GM15510 (cell line): Measurements from ENCODE around the gene INTS7.

Source experiments
- POLR2A ChIP-seq: IDR thresholded peaks from 3 replicates; pipeline ENCODE4 v1.6.1; 2011; ENCODE audit warnings: borderline replicate concordance; ENCODE audit not compliant: insufficient read length; ENCODE audit errors: extremely low read depth

INTS7 gene

GRCh38 chr1:212010004-212010403 is 25.4 kb downstream of the INTS7 start:
- TF ChIP-seq POLR2A: no peak

- no peak for TF ChIP-seq POLR2A
Measured at GRCh38 chr1:212009561-212009960, 25.8 kb downstream of the INTS7 start.

GRCh38 chr1:212007886-212008285 is 27.5 kb downstream of the INTS7 start:
- TF ChIP-seq POLR2A: no peak

GRCh38 chr1:212007178-212007577 is 28.2 kb downstream of the INTS7 start:
- no peak for TF ChIP-seq POLR2A

- TF ChIP-seq POLR2A: no peak
Measured at GRCh38 chr1:212004895-212005608, 30.3 kb downstream of the INTS7 start.

- no peak for TF ChIP-seq POLR2A
Measured at GRCh38 chr1:212002536-212002935, 32.8 kb downstream of the INTS7 start.

GRCh38 chr1:211991695-211992094 is 43.7 kb downstream of the INTS7 start:
- no peak for TF ChIP-seq POLR2A

- TF ChIP-seq POLR2A: no peak
Measured at GRCh38 chr1:211986628-211987254, 48.6 kb downstream of the INTS7 start.

GRCh38 chr1:211985556-211986264 is 49.6 kb downstream of the INTS7 start:
- no peak for TF ChIP-seq POLR2A

- no peak for TF ChIP-seq POLR2A
Measured at GRCh38 chr1:211978596-211978995, 56.8 kb downstream of the INTS7 start.

GRCh38 chr1:211975152-211975941 is 60.0 kb downstream of the INTS7 start:
- TF ChIP-seq POLR2A: no peak

- no peak for TF ChIP-seq POLR2A
Measured at GRCh38 chr1:211973541-211973940, 61.8 kb downstream of the INTS7 start.

GRCh38 chr1:211968200-211968834 is 67.0 kb downstream of the INTS7 start:
- TF ChIP-seq POLR2A: no peak

GRCh38 chr1:211967704-211968103 is 67.7 kb downstream of the INTS7 start:
- TF ChIP-seq POLR2A: no peak
